WI38 (cell line): ENCODE data around the gene AGT.

Experiments used
- H3K4me3 ChIP-seq: 2 replicates; pipeline ENCODE4 v1.5.1; 2011; ENCODE audit warnings: low read depth, mild to moderate bottlenecking, control low read depth, low read length
- CTCF ChIP-seq: IDR thresholded peaks from 2 replicates; pipeline ENCODE4 v1.5.1; 2012; ENCODE audit warnings: low read depth, mild to moderate bottlenecking, control low read depth, low read length

Gene AGT

GRCh38 chr1:230713915-230714764 lies at the start of gene AGT:
AGT (minus strand) TSS chr1:230714122; CDS start chr1:230710823, 3,299 bp downstream.
- H3K4me3 ChIP-seq, result no peak within 1 kb of the TSS
- no peak for TF ChIP-seq CTCF

- no peak for TF ChIP-seq CTCF
- no peak overlapping the region for H3K4me3 ChIP-seq
Measured at GRCh38 chr1:230761443-230762167, 47.7 kb upstream of the AGT start.

- no peak for TF ChIP-seq CTCF
Measured at GRCh38 chr1:230760360-230760827, 46.5 kb upstream of the AGT start.

GRCh38 chr1:230759369-230760065 lies 45.6 kb upstream of the AGT start:
- no peak for TF ChIP-seq CTCF
- no peak overlapping the region for H3K4me3 ChIP-seq

More at GRCh38 chr1:230760360-230760827, 46.5 kb upstream of the AGT start:
- no peak overlapping the region for H3K4me3 ChIP-seq

GRCh38 chr1:230758709-230759368 lies 44.9 kb upstream of the AGT start:
- no peak overlapping the region for H3K4me3 ChIP-seq
- TF ChIP-seq CTCF, result no peak

- no peak overlapping the region for H3K4me3 ChIP-seq
- no peak for TF ChIP-seq CTCF
Measured at GRCh38 chr1:230757856-230758708, 44.2 kb upstream of the AGT start.
